HepG2 (cell line): ENCODE measurements around the gene STEAP1B. TPM values are rescaled to one million over a fixed set of nuclear protein-coding genes. Genes with fewer than 3 reads are reported as not detected.
"Not testable (repeated sequence)": the region's sequence is repeated elsewhere in the genome, so short reads cannot be mapped to it uniquely, and the experiment has no call there.

Source experiments
- ATAC-seq: fragments of 200-7000 bp; cut with Tn5 transposase; 3 replicates; pipeline ENCODE4 v1.9.1; 2020; ENCODE audit warnings: mild to moderate bottlenecking, moderate library complexity
- Bru-seq: library from RNA; stranded (reverse); fragments of 400-500 nt; gene quantifications from one replicate; lab custom pipeline; 2021; lab: Mats Ljungman, UMichigan
- BruChase-seq, 2 experiments: library from RNA; stranded (reverse); fragments of 400-500 nt; gene quantifications; one replicate each; lab custom pipeline; 2021; lab: Mats Ljungman, UMichigan
- BruUV-seq: library from RNA; stranded (reverse); fragments of 400-500 nt; replicated peaks from 2 replicates; lab custom pipeline; 2021; lab: Mats Ljungman, UMichigan
- CTCF ChIA-PET: fragments of 300-600 bp; formaldehyde crosslinking; extraction: SDS; loops from one replicate; lab custom pipeline; 2021; ENCODE audit warnings: low total read pairs, inconsistent platforms, low intra/inter-chr PET ratio; lab: Yijun Ruan, JAX
- POLR2A ChIA-PET: fragments of 350-600 bp; sonication (Branson Sonifier 250); formaldehyde crosslinking; loops from one replicate; lab custom pipeline; 2020; ENCODE audit warnings: antibody characterized with exemption, inconsistent platforms; lab: Yijun Ruan, JAX
- DNase-seq: peaks from one replicate; pipeline ENCODE4 v3.0.0-alpha.2; 2015; ENCODE audit warnings: low spot score
- FAIRE-seq: peaks from 3 replicates; lab custom pipeline; 2011; peaks lifted over from hg19 to GRCh38; lab: Jason Lieb, UNC
- H2AFZ ChIP-seq: one replicate; pipeline ENCODE4 v1.6.1; 2011; ENCODE audit warnings: low read length, inconsistent platforms
- H3K27ac ChIP-seq: fragments of 300-600 bp; 3 replicates; pipeline ENCODE4 v1.8.0; 2011; ENCODE audit warnings: mixed run types, mild to moderate bottlenecking, mixed read lengths, low read length, inconsistent platforms; ENCODE audit not compliant: insufficient read depth; ENCODE audit errors: extremely low read length
- H3K27me3 ChIP-seq, 2 experiments: fragments of 200-600 bp in 1 of 2; 2 replicates in 1 of 2; 3 replicates in 1 of 2; pipeline versions ENCODE4 v1.6.0 to v1.8.0; 2011; ENCODE audit warnings: low read length in 2 of 2, mild to moderate bottlenecking in 2 of 2, moderate library complexity in 2 of 2, inconsistent platforms in 1 of 2; ENCODE audit not compliant: insufficient read depth in 2 of 2, control insufficient read depth in 1 of 2
- H3K36me3 ChIP-seq, 2 experiments: fragments of 200-600 bp in 1 of 2; replicated peaks in 1 of 2; 2 replicates in 1 of 2; 3 replicates in 1 of 2; pipeline versions ENCODE4 v1.5.1 to v1.8.0; 2011; ENCODE audit warnings: low read length in 2 of 2, inconsistent platforms in 1 of 2; ENCODE audit not compliant: insufficient read depth in 2 of 2, control insufficient read depth in 1 of 2
- H3K4me1 ChIP-seq: 2 replicates; pipeline ENCODE4 v1.5.1; 2012; ENCODE audit warnings: low read length, inconsistent platforms; ENCODE audit not compliant: insufficient read depth
- H3K4me2 ChIP-seq: 2 replicates; pipeline ENCODE4 v1.6.0; 2011; ENCODE audit warnings: low read depth, low read length, inconsistent platforms
- H3K4me3 ChIP-seq, 3 experiments: fragments of 200-600 bp in 1 of 3; sonication (generic), shearing (Covaris generic) in 1 of 3; replicated peaks in 1 of 3; 2 replicates each; pipeline ENCODE4 v1.5.1; 2011 to 2016; ENCODE audit warnings: low read length in 3 of 3, inconsistent platforms in 2 of 3, low read depth in 2 of 3, mild to moderate bottlenecking in 2 of 3, control low read depth in 1 of 3, mixed read lengths in 1 of 3; ENCODE audit not compliant: insufficient read depth in 1 of 3
- H3K79me2 ChIP-seq: one replicate; pipeline ENCODE4 v1.6.1; 2011; ENCODE audit warnings: low read length, inconsistent platforms; ENCODE audit not compliant: insufficient read depth
- H3K9ac ChIP-seq: 2 replicates; pipeline ENCODE4 v1.6.0; 2011; ENCODE audit warnings: mild to moderate bottlenecking, low read depth, low read length, inconsistent platforms; ENCODE audit not compliant: insufficient read depth
- H3K9me3 ChIP-seq: 2 replicates; pipeline ENCODE4 v1.5.1; 2012; ENCODE audit warnings: mild to moderate bottlenecking, low read length
- H4K20me1 ChIP-seq: 2 replicates; pipeline ENCODE4 v1.6.0; 2011; ENCODE audit warnings: inconsistent platforms, mild to moderate bottlenecking, low read length, moderate library complexity; ENCODE audit not compliant: insufficient read depth
- BORCS8-MEF2B ChIP-seq: sonication (generic); formaldehyde crosslinking; IDR thresholded peaks from 2 replicates; pipeline ENCODE4 v1.8.0; 2022; ENCODE audit warnings: mild to moderate bottlenecking, missing genetic modification reagents
- CTCF ChIP-seq: sonication (generic); formaldehyde crosslinking; IDR thresholded peaks from 2 replicates; pipeline ENCODE4 v1.5.0; 2020; ENCODE audit warnings: mild to moderate bottlenecking, missing genetic modification reagents, moderate library complexity
- GABPB1 ChIP-seq: IDR thresholded peaks from 2 replicates; pipeline ENCODE4 v1.6.1; 2016; ENCODE audit warnings: mild to moderate bottlenecking, missing genetic modification reagents, moderate library complexity, missing compliant biosample characterization
- MAX ChIP-seq: IDR thresholded peaks from 2 replicates; pipeline ENCODE4 v1.6.1; 2012; ENCODE audit warnings: inconsistent platforms
- NR0B2 ChIP-seq: sonication (generic); formaldehyde crosslinking; IDR thresholded peaks from 2 replicates; pipeline ENCODE4 v1.4.0; 2020; ENCODE audit warnings: mild to moderate bottlenecking, missing genetic modification reagents
- POGZ ChIP-seq: sonication (generic); formaldehyde crosslinking; IDR thresholded peaks from 2 replicates; pipeline ENCODE4 v1.4.0; 2020; ENCODE audit warnings: mild to moderate bottlenecking, missing genetic modification reagents
- RAD21 ChIP-seq: fragments of 450-650 bp; formaldehyde crosslinking; IDR thresholded peaks from 2 replicates; pipeline ENCODE4 v1.5.0; 2020; ENCODE audit warnings: mild to moderate bottlenecking
- SALL1 ChIP-seq: sonication (generic); formaldehyde crosslinking; IDR thresholded peaks from 2 replicates; pipeline ENCODE4 v1.8.0; 2022; ENCODE audit warnings: mild to moderate bottlenecking, missing genetic modification reagents
- TFDP2 ChIP-seq: sonication (generic); formaldehyde crosslinking; IDR thresholded peaks from 2 replicates; pipeline ENCODE4 v1.4.0; 2020; ENCODE audit warnings: missing genetic modification reagents
- ZNF788 ChIP-seq: sonication (generic); formaldehyde crosslinking; IDR thresholded peaks from 2 replicates; pipeline ENCODE4 v1.5.0; 2020; ENCODE audit warnings: mild to moderate bottlenecking, missing genetic modification reagents, borderline replicate concordance
- WGBS: methylation state at CpG from one replicate; pipeline ENCODE4 v1.1.6; 2017; ENCODE audit warnings: low lambda C conversion rate; 5-methylcytosine and 5-hydroxymethylcytosine counted together
- in situ Hi-C: cut with HindIII; loops from 2 replicates; pipeline ENCODE4 v1.10.0; 2017; ENCODE audit warnings: low pct_unique_long_range_greater_than_20kb; ENCODE audit not compliant: extremely low pct_ligation_motif_present
- intact Hi-C: fragments of 100-400 bp; cut with micrococcal nuclease; formaldehyde crosslinking; loops from one replicate; pipeline ENCODE4 v1.10.0; 2022; ENCODE audit not compliant: unreplicated experiment
- long read RNA-seq, 2 experiments: library from RNA in 1 of 2; library from polyadenylated mRNA in 1 of 2; stranded (forward) in 1 of 2; unstranded in 1 of 2; transcript quantifications; one replicate each; pipeline ENCODE4 v2.0.0, GENCODE V29; 2019 to 2022
- polyA minus RNA-seq, 3 experiments: library from RNA; depleted of rRNA, polyadenylated mRNA; stranded (reverse); fragments of >200 nt; gene quantifications; 2 replicates each; pipeline ENCODE4 v1.2.3, GENCODE V29; 2011; ENCODE audit warnings: low replicate concordance in 1 of 3
- polyA plus RNA-seq, 8 experiments: library from polyadenylated mRNA; depleted of rRNA in 3 of 8; stranded (reverse) in 7 of 8; unstranded in 1 of 8; fragments of >200 nt; fragmentation: Illumina TruSeq in 4 of 8; extraction: Trizol in 4 of 8; gene quantifications; 2 replicates each; pipeline versions ENCODE4 v1.2.1 to v1.2.3, GENCODE V29; 2011 to 2016; ENCODE audit warnings: low read depth in 4 of 8, missing spikeins in 1 of 8, mixed read lengths in 1 of 8; ENCODE audit not compliant: insufficient read depth in 1 of 8
- total RNA-seq, 5 experiments: library from RNA; depleted of rRNA; stranded (reverse); fragments of >200 nt; fragmentation: Illumina TruSeq; extraction: Trizol; gene quantifications; 2 replicates each; pipeline ENCODE4 v1.2.3, GENCODE V29; 2016; ENCODE audit warnings: low read depth in 1 of 5

STEAP1B gene
- total RNA-seq (2016; rRNA removed; fragmentation: Illumina TruSeq; extraction: Trizol) (not detected in 2 replicates), polyA plus RNA-seq (2011; rRNA removed) (not detected in 2 replicates), polyA minus RNA-seq (2011; rRNA and poly(A)+ RNA removed; ENCODE audit: low replicate concordance) (0.58 TPM in 1 of 2 replicates, not detected in the other), Bru-seq, nascent RNA (percentile 18 among the genes with signal in this experiment), BruChase-seq, experiment 1, labeled RNA remaining after a 6-hour chase (percentile 9 among the genes with signal in this experiment), BruChase-seq, experiment 2, labeled RNA remaining after a 2-hour chase (percentile 6 among the genes with signal in this experiment)
- total RNA-seq (2016; cell fraction: cytosol; rRNA removed; fragmentation: Illumina TruSeq; extraction: Trizol; ENCODE audit: low read depth): not detected in 2 replicates
- total RNA-seq (2016; cell fraction: insoluble cytoplasmic fraction; rRNA removed; fragmentation: Illumina TruSeq; extraction: Trizol): not detected in 2 replicates
- total RNA-seq (2016; cell fraction: membrane; rRNA removed; fragmentation: Illumina TruSeq; extraction: Trizol): not detected in 2 replicates
- total RNA-seq (2016; cell fraction: nucleus; rRNA removed; fragmentation: Illumina TruSeq; extraction: Trizol): not detected in 2 replicates
- polyA plus RNA-seq (2011; cell fraction: cytosol; rRNA removed): not detected in 2 replicates
- not detected in 2 replicates for polyA plus RNA-seq (2011; cell fraction: nucleus; rRNA removed)
- polyA plus RNA-seq (2012): not detected in 2 replicates
- not detected in 2 replicates for polyA plus RNA-seq (2016; cell fraction: cytosol; fragmentation: Illumina TruSeq; extraction: Trizol; ENCODE audit: low read depth)
- not detected in 2 replicates for polyA plus RNA-seq (2016; cell fraction: insoluble cytoplasmic fraction; fragmentation: Illumina TruSeq; extraction: Trizol; ENCODE audit: low read depth)
- polyA plus RNA-seq (2016; cell fraction: membrane; fragmentation: Illumina TruSeq; extraction: Trizol; ENCODE audit: low read depth): not detected in 2 replicates
- not detected in 2 replicates for polyA plus RNA-seq (2016; cell fraction: nucleus; fragmentation: Illumina TruSeq; extraction: Trizol; ENCODE audit: insufficient read depth, low read depth)
- polyA minus RNA-seq (2011; cell fraction: cytosol; rRNA and poly(A)+ RNA removed): not detected in 2 replicates
- polyA minus RNA-seq (2011; cell fraction: nucleus; rRNA and poly(A)+ RNA removed): 0.37 TPM in 1 of 2 replicates, not detected in the other
- long read RNA-seq, experiment 1: 0 reads
- long read RNA-seq, experiment 2, partial matches to known transcripts: 0 of 54 reads
- long read RNA-seq, experiment 2, other reads (novel, unspliced or antisense): 54 of 54 reads

GRCh38 chr7:22499888-22500689 lies at the start of gene STEAP1B:
Gene STEAP1B (minus strand): TSS chr7:22500188. CDS start chr7:22494855, 5,333 bp downstream.
- ATAC-seq (peak; percentile 97), DNase-seq (peak; percentile 49)
- H3K4me2 ChIP-seq, H4K20me1 ChIP-seq, in situ Hi-C loops, H3K4me1 ChIP-seq, H2AFZ ChIP-seq, POLR2A ChIA-PET, H3K9ac ChIP-seq, H3K36me3 ChIP-seq, H3K79me2 ChIP-seq, H3K27ac ChIP-seq, H3K4me3 ChIP-seq, H3K27me3 ChIP-seq, FAIRE-seq, H3K9me3 ChIP-seq, BruUV-seq: not testable (repeated sequence)
- CTCF ChIA-PET: interaction anchor here (1.2 kb wide), 2 partner anchors 390 to 396 kb away, joined by 7 to 8 read pairs; no protein-coding TSS in a partner anchor
- intact Hi-C loops: loop anchor here (2.0 kb wide), 1 partner anchor 389 kb away; no protein-coding TSS in a partner anchor
- 35% methylated on average over 26 of the region's 55 CpGs for WGBS
- peak; percentile 75 for TF ChIP-seq POGZ (CRISPR knock-in tag)
- TF ChIP-seq TFDP2 (CRISPR knock-in tag): 0 out of 2 replicates have a peak, but pooled peaks have one; percentile 38
- 0 out of 2 replicates have a peak, but pooled peaks have one; percentile 24 for TF ChIP-seq ZNF788 (CRISPR knock-in tag)
- TF ChIP-seq SALL1 (CRISPR knock-in tag): peak; percentile 44; the same call in 1 of the 2 replicates
- peak; percentile 59; the same call in 1 of the 2 replicates for TF ChIP-seq NR0B2 (CRISPR knock-in tag)
- TF ChIP-seq CTCF (CRISPR knock-in tag): peak; percentile 80
- TF ChIP-seq BORCS8-MEF2B (CRISPR knock-in tag): peak; percentile 52; the same call in 1 of the 2 replicates
- TF ChIP-seq MAX: peak; percentile 79
- peak; percentile 50; the same call in 1 of the 2 replicates for TF ChIP-seq GABPB1 (CRISPR knock-in tag)
- peak; percentile 61; the same call in 1 of the 2 replicates for TF ChIP-seq RAD21 (CRISPR knock-in tag)
